ENCODE results near the gene GATA3. TPM values are rescaled to one million over a fixed set of nuclear protein-coding genes. Genes with fewer than 3 reads are reported as not detected.

The GATA3 gene
- total and polyA plus RNA-seq, 9 of the 15 experiments (the other 6 are each of a cell fraction or from before 2014, with no cell fraction given): 0.01 to 0.24 (median 0.09) TPM; not detected in 6

- ChIA-PET CTCF (ENCODE audit: low intra/inter-chr PET ratio) (no interaction called here), POLR2A (interaction anchor here (0.8 kb wide), 1 partner anchor 20 kb away, joined by 3 read pairs; no protein-coding TSS in a partner anchor)
- intact Hi-C loops (cut with micrococcal nuclease): no loop called here
- FAIRE-seq: no peak
- H3K4me2 ChIP-seq (ENCODE audit: insufficient read depth, low read length): no peak overlapping the region
- H4K20me1 ChIP-seq (replicated peaks; ENCODE audit: control insufficient read depth, insufficient read depth, low read length): no peaks in the 10 kb centered on the region
- whole genome bisulfite sequencing (ENCODE audit: insufficient coverage, low coverage, missing lambda C conversion rate): 1% methylated on average over 13 of the region's 13 CpGs
- no peaks in the 10 kb centered on the region for H3K4me1 ChIP-seq (replicated peaks in 1 of 2; ENCODE audit: control insufficient read depth in 2 of 2, insufficient read depth in 2 of 2, low read length in 2 of 2)
- no peaks in the 10 kb centered on the region for H3K79me2 ChIP-seq (ENCODE audit: control insufficient read depth, insufficient read depth, low read length)
- no peak overlapping the region for H3K27ac ChIP-seq (ENCODE audit: extremely low read depth, low read depth, low read length)
- TF ChIP-seq ARID1B (IDR thresholded peaks at IDR 0.05) (no peak), MEF2D (tag; conservative IDR thresholded peaks at IDR 0.05; ENCODE audit: low read depth) (no peak), HNRNPH1 (optimal IDR thresholded peaks at IDR 0.05; ENCODE audit: low read depth, low read length) (no peak), KDM2B (CRISPR knock-in tag; IDR thresholded peaks at IDR 0.05) (no peak), NFXL1 (CRISPR knock-in tag; IDR thresholded peaks at IDR 0.05) (no peak), POU5F1 (IDR thresholded peaks at IDR 0.05; ENCODE audit: borderline replicate concordance, low read depth, low read length, partially characterized antibody) (no peak), RBM17 (IDR thresholded peaks at IDR 0.05; ENCODE audit: borderline replicate concordance, low read depth, low read length) (no peak), PBX2 (CRISPR knock-in tag; IDR thresholded peaks at IDR 0.05; ENCODE audit: low read depth) (no peak), PBX2 (tag; conservative IDR thresholded peaks at IDR 0.05; ENCODE audit: low read depth) (no peak), ZNF197 (CRISPR knock-in tag; IDR thresholded peaks at IDR 0.05; ENCODE audit: low read depth) (no peak), CEBPB (tag; IDR thresholded peaks at IDR 0.05) (0 out of 2 replicates have a peak, but pooled peaks have one; percentile 27), HDAC8 (tag; IDR thresholded peaks at IDR 0.05) (no peak), ZNF274 (IDR thresholded peaks at IDR 0.05; ENCODE audit: borderline replicate concordance, low read depth, low read length) (no peak), NFE2 (IDR thresholded peaks at IDR 0.05; ENCODE audit: low read depth) (0 out of 2 replicates have a peak, but pooled peaks have one; percentile 4), MBD2 (IDR thresholded peaks at IDR 0.05; ENCODE audit: borderline replicate concordance, low read depth) (no peak)
- H3K9ac ChIP-seq (ENCODE audit: insufficient read depth in 1 of 2, low read depth in 2 of 2, low read length in 2 of 2): no peak overlapping the region
- no peak overlapping the region for H2AFZ ChIP-seq (ENCODE audit: low read depth, low read length)
- peaks cover 0 to 6% of the 10 kb centered on the region in 2 experiments; a peak in 3 of 5 replicates for H3K27me3 ChIP-seq (ENCODE audit: control insufficient read depth in 2 of 2, insufficient read depth in 2 of 2, low read length in 2 of 2)
- DNase-seq (ENCODE audit: extremely low read depth in 1 of 4, low spot score in 3 of 4): no peak
- BruUV-seq (replicated peaks): no TSS peak
- H3K9me1 ChIP-seq (ENCODE audit: control insufficient read depth, insufficient read depth, low read length): no peaks in the 10 kb centered on the region
- H3K4me3 ChIP-seq: no peak overlapping the region
- no peak for ATAC-seq
- H3K9me3 ChIP-seq (replicated peaks; ENCODE audit: control insufficient read depth, insufficient read depth, low read depth, low read length): no peaks in the 10 kb centered on the region
- no peaks in the 10 kb centered on the region for H3K36me3 ChIP-seq (ENCODE audit: control insufficient read depth, insufficient read depth, low read length)
- in situ Hi-C loops (cut with MboI): no loop called here
Measured at GRCh38 chr10:8114741-8115617, 60.5 kb downstream of the GATA3 start.
